ENCODE measurements around the gene EFS. TPM values are rescaled to one million over a fixed set of nuclear protein-coding genes. Genes with fewer than 3 reads are reported as not detected.

Gene EFS
- total and polyA plus RNA-seq, 3 donors from 2014 or later, result 7.6 to 10.5 (median 10.3) TPM

- 70 to 79% methylated on average over 5 of the region's 5 CpGs for WGBS, 2 donors
- Histone ChIP-seq H3K36me3 (ENCODE audit: low read depth, missing control alignments) (no peaks in the 10 kb centered on the region), H3K4me1 (peaks cover 5% of the 10 kb centered on the region), H3K27me3 (no peaks in the 10 kb centered on the region), H3K9me3 (no peaks in the 10 kb centered on the region), H3K4me3 (no peak overlapping the region), H3K27ac (no peak overlapping the region)
- no peak for DNase-seq
- intact Hi-C loops (cut with DNase I; ENCODE audit: low total_unique reads), result no loop called here
- TF ChIP-seq CTCF (IDR thresholded peaks at IDR 0.05) (no peak), POLR2A (IDR thresholded peaks at IDR 0.05) (no peak)
Measured at GRCh38 chr14:23353433-23353780, 11.6 kb downstream of the EFS start.

DNA sequence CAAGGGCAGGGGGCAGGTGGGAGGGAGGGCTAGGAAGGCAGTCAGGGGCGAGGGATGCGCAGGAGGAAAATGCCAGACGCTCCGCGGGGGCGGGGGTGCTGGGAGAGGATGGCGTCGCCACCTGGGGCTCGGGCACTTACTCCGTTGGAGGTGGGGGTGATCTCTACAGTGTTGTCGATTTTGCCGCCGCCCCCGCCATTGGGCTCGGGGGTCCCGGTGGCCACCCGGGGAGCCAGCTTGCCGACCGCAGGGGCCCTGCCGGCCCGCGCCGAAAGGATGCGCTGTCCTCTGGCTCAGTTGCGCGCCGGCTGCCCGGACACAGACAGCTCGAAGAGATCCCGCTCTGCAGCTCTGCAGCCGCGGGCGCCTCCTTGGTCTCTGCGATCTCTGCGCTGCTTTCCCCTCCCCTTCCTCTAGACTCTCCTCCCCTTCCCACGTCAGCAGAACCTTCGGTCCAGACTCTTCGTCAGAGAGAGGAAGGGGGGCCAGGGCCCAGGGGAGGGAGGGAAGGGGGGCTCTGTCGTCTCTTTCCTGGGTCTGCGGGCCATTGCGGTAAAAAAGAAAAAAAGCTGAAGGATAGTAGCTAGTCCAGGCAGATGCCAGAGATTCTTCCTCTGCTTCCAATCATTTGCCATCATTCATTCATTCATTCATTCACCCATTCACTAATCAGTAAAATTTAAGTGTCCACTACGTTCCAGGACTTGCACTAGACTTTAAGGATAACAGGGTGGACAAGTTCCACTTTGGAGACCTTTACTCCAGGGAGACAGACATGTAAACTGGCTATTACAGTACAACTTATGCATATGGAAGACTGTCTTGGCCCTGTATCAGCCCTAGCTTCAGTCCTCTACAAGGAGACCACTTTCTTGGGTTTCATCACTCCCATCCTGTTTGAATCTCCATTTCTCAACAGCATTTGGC lies 12.2 kb downstream of the EFS start, which contains the start of gene SLC22A17:
Gene SLC22A17, minus strand, starts transcription at position 382 of the 927 bp plus-strand sequence.
- peak within 1 kb of the TSS in 1 of 2 donors; percentile 29 for H3K27ac ChIP-seq
- TF ChIP-seq POLR2A (IDR thresholded peaks at IDR 0.05), result peak; percentile 64
- TF ChIP-seq CTCF (IDR thresholded peaks at IDR 0.05), result no peak
- peaks cover 5% of the 10 kb centered on the region for H3K4me1 ChIP-seq
- no peaks in the 10 kb centered on the region for H3K36me3 ChIP-seq (ENCODE audit: low read depth, missing control alignments)
- peak within 1 kb of the TSS; percentile 45 to 58 for H3K4me3 ChIP-seq
- no peaks in the 10 kb centered on the region for H3K27me3 ChIP-seq
- DNase-seq, result peak; percentile 90
- H3K9me3 ChIP-seq, result no peaks in the 10 kb centered on the region
- intact Hi-C loops (cut with DNase I; ENCODE audit: low total_unique reads), result no loop called here
- 1% methylated on average over 12 to 27 of the region's 42 CpGs for WGBS, 2 donors

- intact Hi-C loops (cut with DNase I; ENCODE audit: low total_unique reads), result no loop called here
- DNase-seq, result no peak
- H3K9me3 ChIP-seq, result no peaks in the 10 kb centered on the region
- TF ChIP-seq CTCF (IDR thresholded peaks at IDR 0.05), result no peak
- TF ChIP-seq POLR2A (IDR thresholded peaks at IDR 0.05), result no peak
- WGBS, 2 donors, result 19 to 27% methylated on average over 9 to 59 of the region's 61 CpGs
- peak overlapping the region in 1 of 2 donors; percentile 29 for H3K27ac ChIP-seq
- no peaks in the 10 kb centered on the region for H3K27me3 ChIP-seq
- H3K4me3 ChIP-seq, result peak overlapping the region; percentile 45 to 58
- peaks cover 5% of the 10 kb centered on the region for H3K4me1 ChIP-seq
- no peaks in the 10 kb centered on the region for H3K36me3 ChIP-seq (ENCODE audit: low read depth, missing control alignments)
Measured at GRCh38 chr14:23351681-23352505, 13.1 kb downstream of the EFS start.

DNA sequence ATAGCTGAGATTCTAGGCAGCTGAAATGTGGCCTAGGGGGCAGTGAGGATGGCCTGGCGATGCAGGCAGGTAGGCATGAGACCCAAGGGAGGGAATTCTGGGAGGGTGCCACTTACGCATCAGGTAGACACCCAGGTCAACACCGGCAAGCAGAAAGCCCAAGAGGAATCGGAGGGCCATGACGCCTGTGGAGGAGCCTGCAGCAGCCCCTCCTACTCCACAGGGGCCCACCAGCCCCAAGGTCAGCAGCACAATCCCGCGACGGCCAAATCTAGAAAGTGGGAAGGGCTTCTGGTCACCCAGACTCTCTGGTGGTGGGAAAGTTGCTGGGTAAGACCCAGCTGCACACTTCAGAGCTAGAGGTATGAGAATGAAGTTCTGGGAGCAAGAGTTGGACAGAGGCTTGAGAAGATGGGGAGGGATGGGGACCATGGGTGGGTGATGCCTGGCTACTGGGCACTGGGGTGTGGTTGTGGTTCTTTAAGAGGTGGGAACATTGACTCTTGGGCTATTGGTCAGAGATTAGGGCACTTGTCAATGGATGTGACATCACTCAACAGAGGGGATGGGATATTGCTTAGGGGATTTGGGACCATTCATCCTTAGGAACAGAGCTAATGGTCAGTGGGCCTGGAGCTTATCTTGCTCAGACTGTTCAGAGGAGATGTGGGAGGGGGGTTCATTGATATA lies 15.7 kb downstream of the EFS start:
- no peak for DNase-seq
- no peaks in the 10 kb centered on the region for H3K36me3 ChIP-seq (ENCODE audit: low read depth, missing control alignments)
- H3K9me3 ChIP-seq, result no peaks in the 10 kb centered on the region
- WGBS, 2 donors, result 72 to 84% methylated on average over 4 to 8 of the region's 8 CpGs
- no peak overlapping the region for H3K4me3 ChIP-seq
- intact Hi-C loops (cut with DNase I; ENCODE audit: low total_unique reads), result no loop called here
- no peaks in the 10 kb centered on the region for H3K27me3 ChIP-seq
- peaks cover 5% of the 10 kb centered on the region for H3K4me1 ChIP-seq
- H3K27ac ChIP-seq, result no peak overlapping the region
- TF ChIP-seq CTCF (IDR thresholded peaks at IDR 0.05) (no peak), POLR2A (IDR thresholded peaks at IDR 0.05) (no peak)

Data from testis (tissue), 3 donors.